AG04450 (cell line): ENCODE data around the gene SUPT20H. TPM values are rescaled to one million over a fixed set of nuclear protein-coding genes. Genes with fewer than 3 reads are reported as not detected.
A peak's percentile ranks its signal among the peaks of the same experiment; 100 is the strongest.

Experiments
- CTCF ChIA-PET: fragments of 300-600, 350-600 bp; formaldehyde crosslinking; extraction: SDS; loops from one replicate; lab custom pipeline; 2022; ENCODE audit warnings: antibody characterized with exemption, inconsistent platforms; lab: Charles Lee
- POLR2A ChIA-PET: fragments of 350-600 bp; formaldehyde crosslinking; extraction: SDS; loops from one replicate; lab custom pipeline; 2021; ENCODE audit warnings: antibody characterized with exemption, inconsistent platforms; lab: Yijun Ruan, JAX
- DNase-seq: peaks from one replicate; pipeline ENCODE4 v3.0.0-alpha.2; 2011; ENCODE audit warnings: low read depth, low spot score
- H3K27ac ChIP-seq: one replicate; pipeline ENCODE4 v1.5.1; 2012; ENCODE audit warnings: low read depth, low read length, control low read depth
- H3K27me3 ChIP-seq: one replicate; pipeline ENCODE4 v1.6.0; 2012; ENCODE audit warnings: low read length; ENCODE audit not compliant: control insufficient read depth, insufficient read depth
- H3K4me3 ChIP-seq: 2 replicates; pipeline ENCODE4 v1.5.1; 2011; ENCODE audit warnings: mild to moderate bottlenecking, low read depth, low read length, control low read depth
- H3K9me3 ChIP-seq: 2 replicates; pipeline ENCODE4 v1.5.1; 2012; ENCODE audit warnings: low read length; ENCODE audit not compliant: control insufficient read depth, insufficient read depth
- CTCF ChIP-seq: IDR thresholded peaks from 2 replicates; pipeline ENCODE4 v1.5.1; 2011; ENCODE audit warnings: low read depth, low read length, control low read depth, inconsistent platforms
- polyA plus RNA-seq: library from polyadenylated mRNA; depleted of rRNA; stranded (reverse); fragments of >200 nt; gene quantifications from 2 replicates; pipeline ENCODE4 v1.2.3, GENCODE V29; 2011

SUPT20H gene
- polyA plus RNA-seq, 1 experiment: 80.6 TPM

- ChIA-PET POLR2A (no interaction called here), CTCF (interaction anchor here (1.0 to 6.6 kb wide), 7 partner anchors 11 to 534 kb away, joined by 3 to 65 read pairs (median 4); no protein-coding TSS in a partner anchor)
- Histone ChIP-seq H3K9me3 (peaks cover 4% of the 10 kb centered on the region; the same call in 1 of the 2 replicates), H3K27ac (no peak overlapping the region), H3K4me3 (no peak overlapping the region), H3K27me3 (no peaks in the 10 kb centered on the region)
- DNase-seq: no peak
- TF ChIP-seq CTCF: peak; percentile 42
Measured at GRCh38 chr13:37074703-37075102, 15.2 kb upstream of the SUPT20H start.

GRCh38 chr13:37072024-37072423 lies 12.5 kb upstream of the SUPT20H start:
- Histone ChIP-seq H3K9me3 (peaks cover 5% of the 10 kb centered on the region; the same call in 1 of the 2 replicates), H3K4me3 (no peak overlapping the region), H3K27me3 (no peaks in the 10 kb centered on the region), H3K27ac (no peak overlapping the region)
- ChIA-PET POLR2A (no interaction called here), CTCF (no interaction called here)
- DNase-seq: no peak
- no peak for TF ChIP-seq CTCF

- H3K9me3 ChIP-seq: peaks cover 5% of the 10 kb centered on the region; the same call in 1 of the 2 replicates
- H3K27me3 ChIP-seq: no peaks in the 10 kb centered on the region
- no peak overlapping the region for H3K4me3 ChIP-seq
- CTCF ChIA-PET: interaction anchor here (0.5 to 1.9 kb wide), 5 partner anchors 72 to 788 kb away, joined by 4 to 10 read pairs (median 4); partner anchors contain the start of gene ALG5
- POLR2A ChIA-PET: no interaction called here
- TF ChIP-seq CTCF: no peak
- no peak overlapping the region for H3K27ac ChIP-seq
- no peak for DNase-seq
Measured at GRCh38 chr13:37070956-37071355, 11.5 kb upstream of the SUPT20H start.

- Histone ChIP-seq H3K4me3 (no peak overlapping the region), H3K27me3 (no peaks in the 10 kb centered on the region), H3K9me3 (peaks cover 5% of the 10 kb centered on the region; the same call in 1 of the 2 replicates), H3K27ac (no peak overlapping the region)
- CTCF ChIA-PET: interaction anchor here (0.9 to 1.9 kb wide), 4 partner anchors 70 to 539 kb away, joined by 4 to 10 read pairs (median 6); partner anchors contain the start of gene EXOSC8
- no peak for DNase-seq
- no peak for TF ChIP-seq CTCF
- POLR2A ChIA-PET: no interaction called here
Measured at GRCh38 chr13:37070145-37070695, 10.7 kb upstream of the SUPT20H start.

- Histone ChIP-seq H3K9me3 (peaks cover 5% of the 10 kb centered on the region; the same call in 1 of the 2 replicates), H3K4me3 (no peak overlapping the region), H3K27ac (no peak overlapping the region), H3K27me3 (no peaks in the 10 kb centered on the region)
- no peak for DNase-seq
- ChIA-PET POLR2A (no interaction called here), CTCF (interaction anchor here (0.6 to 1.9 kb wide), 5 partner anchors 10 to 539 kb away, joined by 3 to 10 read pairs (median 6); partner anchors contain the start of gene EXOSC8)
- no peak for TF ChIP-seq CTCF
Measured at GRCh38 chr13:37069597-37070103, 10.2 kb upstream of the SUPT20H start.
